Right atrium auricular region (tissue), 2 donors: ENCODE data around the gene MYL7. TPM values are rescaled to one million over a fixed set of nuclear protein-coding genes. Genes with fewer than 3 reads are reported as not detected.

Experiments
- DNase-seq: peaks from one replicate; pipeline ENCODE4 v3.0.0-alpha.2; 2019; ENCODE audit warnings: low spot score
- H3K27ac ChIP-seq, 2 donors: fragments of 200-600 bp; sonication (generic); 1 replicate in 1 of 2; 2 replicates in 1 of 2; pipeline ENCODE4 v1.5.1; 2016 to 2019
- H3K27me3 ChIP-seq, 2 donors: fragments of 200-600 bp; sonication (generic); one replicate each; pipeline versions ENCODE4 v1.5.1 to v1.6.0; 2017 to 2019
- H3K36me3 ChIP-seq: fragments of 200-600 bp; sonication (generic); one replicate; pipeline ENCODE4 v1.5.1; 2016
- H3K4me1 ChIP-seq, 2 donors: fragments of 200-600 bp; sonication (generic); one replicate each; pipeline versions ENCODE4 v1.5.1 to v1.6.0; 2017 to 2019
- H3K4me3 ChIP-seq, 2 donors: fragments of 200-600 bp; sonication (generic); 1 replicate in 1 of 2; 2 replicates in 1 of 2; pipeline ENCODE4 v1.5.1; 2017 to 2019; ENCODE audit warnings: mild to moderate bottlenecking in 1 of 2, moderate library complexity in 1 of 2
- H3K9me3 ChIP-seq, 2 donors: fragments of 200-600 bp; sonication (generic); one replicate each; pipeline ENCODE4 v1.5.1; 2019
- total RNA-seq, 2 donors: library from RNA; depleted of rRNA; stranded (reverse); fragments of >200 nt; gene quantifications; one replicate each; pipeline ENCODE4 v1.1.0, GENCODE V29; 2016
- TF ChIP-seq, protein P1 (sequence below), 2 donors: fragments of 200-600 bp; sonication (generic); IDR thresholded peaks; one replicate each; pipeline ENCODE4 v1.5.1; 2019; ENCODE audit warnings: antibody characterized with exemption in 2 of 2

MYL7 gene
- total RNA-seq, 2 donors from 2014 or later: 17,339 to 49,235 TPM

DNA sequence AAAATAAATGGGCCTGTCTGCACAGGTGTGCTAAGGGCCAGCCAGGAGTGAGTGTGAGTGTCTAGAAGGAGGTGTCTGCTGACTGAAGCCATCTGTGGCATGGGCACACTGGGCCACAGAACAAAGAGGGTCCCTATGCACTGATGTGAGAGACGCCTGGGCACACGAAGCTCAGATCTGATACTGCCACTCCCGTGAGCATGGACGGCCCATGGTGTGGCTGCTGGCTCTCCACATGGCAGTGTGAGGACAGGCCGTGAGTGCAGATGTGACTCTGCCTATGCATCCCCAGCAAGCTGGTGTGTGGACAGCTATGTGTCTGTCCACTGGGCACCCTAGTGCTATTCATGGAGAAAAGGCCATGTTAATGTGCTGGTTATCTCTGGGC is 12.8 kb upstream of the MYL7 start:
- Histone ChIP-seq H3K27me3 (no peaks in the 10 kb centered on the region), H3K4me1 (no peaks in the 10 kb centered on the region), H3K27ac (no peak overlapping the region), H3K9me3 (no peaks in the 10 kb centered on the region), H3K4me3 (no peak overlapping the region), H3K36me3 (no peaks in the 10 kb centered on the region)
- no peak for DNase-seq
- TF ChIP-seq, protein P1, sequence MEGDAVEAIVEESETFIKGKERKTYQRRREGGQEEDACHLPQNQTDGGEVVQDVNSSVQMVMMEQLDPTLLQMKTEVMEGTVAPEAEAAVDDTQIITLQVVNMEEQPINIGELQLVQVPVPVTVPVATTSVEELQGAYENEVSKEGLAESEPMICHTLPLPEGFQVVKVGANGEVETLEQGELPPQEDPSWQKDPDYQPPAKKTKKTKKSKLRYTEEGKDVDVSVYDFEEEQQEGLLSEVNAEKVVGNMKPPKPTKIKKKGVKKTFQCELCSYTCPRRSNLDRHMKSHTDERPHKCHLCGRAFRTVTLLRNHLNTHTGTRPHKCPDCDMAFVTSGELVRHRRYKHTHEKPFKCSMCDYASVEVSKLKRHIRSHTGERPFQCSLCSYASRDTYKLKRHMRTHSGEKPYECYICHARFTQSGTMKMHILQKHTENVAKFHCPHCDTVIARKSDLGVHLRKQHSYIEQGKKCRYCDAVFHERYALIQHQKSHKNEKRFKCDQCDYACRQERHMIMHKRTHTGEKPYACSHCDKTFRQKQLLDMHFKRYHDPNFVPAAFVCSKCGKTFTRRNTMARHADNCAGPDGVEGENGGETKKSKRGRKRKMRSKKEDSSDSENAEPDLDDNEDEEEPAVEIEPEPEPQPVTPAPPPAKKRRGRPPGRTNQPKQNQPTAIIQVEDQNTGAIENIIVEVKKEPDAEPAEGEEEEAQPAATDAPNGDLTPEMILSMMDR (IDR thresholded peaks at IDR 0.05): no peak

DNA sequence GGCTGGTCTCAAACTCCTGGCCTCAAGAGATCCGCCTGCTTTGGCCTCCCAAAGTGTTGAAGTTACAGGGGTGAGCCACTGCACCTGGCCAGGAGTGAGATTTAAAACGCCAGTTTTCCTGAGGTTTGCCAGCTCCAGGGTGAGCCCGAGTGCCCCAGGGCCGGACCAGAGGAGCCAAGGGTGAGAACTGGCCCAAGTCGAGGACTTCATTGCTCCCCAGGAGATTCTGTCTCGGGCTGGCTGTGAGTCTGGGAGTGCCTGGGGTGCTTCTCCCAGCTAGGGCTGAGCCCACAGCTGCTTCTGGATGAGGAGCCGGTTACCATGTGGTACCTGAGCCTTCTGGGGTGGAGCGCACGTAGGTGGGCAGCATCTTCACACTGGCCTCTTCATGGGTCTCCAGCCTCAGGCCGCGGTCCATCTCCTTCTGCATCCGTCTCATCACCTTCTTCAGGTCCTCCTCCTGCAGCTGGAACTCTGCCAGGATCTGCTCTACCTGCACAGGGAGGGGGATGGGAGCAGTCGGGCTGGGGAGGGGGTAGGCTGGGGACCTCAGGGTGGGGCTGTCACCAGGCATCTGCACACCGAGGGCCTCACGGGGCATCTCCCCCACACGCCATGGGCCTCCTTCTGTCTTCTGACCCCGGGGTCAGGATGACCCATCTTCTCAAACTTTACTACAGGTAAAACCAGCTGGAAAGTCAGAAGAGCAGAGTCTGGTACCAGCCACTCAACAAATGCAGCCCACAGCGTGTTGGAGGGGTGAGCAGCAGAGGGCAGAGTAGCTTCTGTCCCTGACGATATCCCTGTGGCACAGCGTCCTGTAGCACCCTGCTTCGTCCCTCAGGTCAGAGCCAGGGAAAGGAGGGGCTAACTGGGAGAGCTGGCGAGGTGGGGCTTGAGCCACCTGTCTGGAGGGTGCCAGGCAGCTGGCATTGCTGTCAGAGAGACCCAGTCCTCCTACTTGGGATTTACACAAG is 12.1 kb upstream of the MYL7 start:
- Histone ChIP-seq H3K27ac (no peak overlapping the region), H3K27me3 (no peaks in the 10 kb centered on the region), H3K4me1 (no peaks in the 10 kb centered on the region), H3K4me3 (no peak overlapping the region), H3K9me3 (no peaks in the 10 kb centered on the region), H3K36me3 (no peaks in the 10 kb centered on the region)
- TF ChIP-seq, protein P1 (IDR thresholded peaks at IDR 0.05): peak in 1 of 2 donors; percentile 30
- no peak for DNase-seq

DNA sequence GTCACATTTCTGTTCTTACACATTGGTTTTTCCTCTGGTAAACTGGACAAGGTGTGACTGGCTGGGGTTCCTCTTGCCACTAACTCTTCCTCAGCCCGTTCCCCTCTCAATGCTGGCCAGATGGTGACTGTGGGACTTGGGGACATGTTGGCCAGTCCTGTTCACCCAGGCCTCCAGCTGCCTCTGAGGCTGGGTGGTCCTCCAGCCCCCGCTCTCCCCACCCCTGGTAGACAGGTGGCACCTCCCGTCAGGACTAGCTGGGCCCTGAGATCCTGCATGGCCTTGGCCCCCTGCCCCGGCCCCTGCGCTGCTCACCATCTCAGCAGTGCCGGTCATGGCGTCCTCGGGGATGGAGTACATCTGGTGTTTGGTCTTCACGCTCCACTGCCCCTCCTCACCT is 10.8 kb upstream of the MYL7 start:
- Histone ChIP-seq H3K4me3 (no peak overlapping the region), H3K36me3 (no peaks in the 10 kb centered on the region), H3K4me1 (no peaks in the 10 kb centered on the region), H3K9me3 (no peaks in the 10 kb centered on the region), H3K27me3 (no peaks in the 10 kb centered on the region), H3K27ac (no peak overlapping the region)
- no peak for DNase-seq
- TF ChIP-seq, protein P1 (IDR thresholded peaks at IDR 0.05): no peak

DNA sequence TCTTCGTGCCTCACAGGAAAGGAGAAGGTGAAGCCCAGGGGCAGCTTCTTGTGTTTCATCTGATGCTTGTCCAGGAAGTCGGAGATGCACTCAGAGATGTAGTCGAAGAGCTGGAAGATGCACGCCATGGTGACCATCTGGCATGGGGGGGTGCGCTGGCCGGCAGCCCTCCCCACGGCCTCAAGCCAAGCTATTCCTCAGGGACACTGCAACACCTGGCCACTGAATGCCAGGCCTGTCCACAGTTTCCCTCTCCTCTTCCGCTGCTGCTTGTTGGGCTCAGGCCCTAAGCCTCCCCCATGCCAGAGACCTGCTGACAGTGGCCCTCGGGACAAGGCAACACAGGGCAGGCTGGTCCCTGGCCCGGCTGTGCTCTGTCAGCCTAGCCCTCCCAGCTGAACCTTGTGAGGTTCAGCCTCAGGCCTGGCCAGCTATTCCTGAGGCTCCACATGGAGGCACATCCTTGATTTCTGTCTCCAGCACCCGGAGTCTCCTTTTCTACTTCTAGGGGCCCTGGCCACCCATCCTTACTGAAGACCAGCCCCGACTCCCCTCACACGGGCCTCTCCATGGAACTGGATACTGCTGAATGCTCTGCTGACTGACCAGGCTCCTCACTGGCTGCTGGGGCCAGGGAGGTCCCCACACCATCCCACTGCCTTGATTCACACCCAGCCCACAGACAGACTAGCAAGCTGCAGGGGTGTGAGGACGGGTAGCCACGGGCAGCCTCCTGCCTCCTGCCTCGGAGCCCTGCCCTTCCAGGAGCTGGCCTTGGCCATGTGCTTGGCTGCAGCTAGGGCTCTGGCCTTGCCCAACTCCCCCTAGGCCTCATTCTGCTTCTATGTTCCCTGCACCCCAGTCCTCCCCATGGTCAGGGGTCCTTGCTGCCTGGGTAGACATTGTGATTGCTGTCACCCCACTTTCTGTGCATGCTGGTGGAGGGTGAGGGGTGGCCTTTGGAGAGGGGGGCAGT is 10.1 kb upstream of the MYL7 start:
- no peak for DNase-seq
- TF ChIP-seq, protein P1 (IDR thresholded peaks at IDR 0.05): no peak
- Histone ChIP-seq H3K27me3 (no peaks in the 10 kb centered on the region), H3K36me3 (no peaks in the 10 kb centered on the region), H3K4me3 (no peak overlapping the region), H3K4me1 (peaks cover 0 to 7% of the 10 kb centered on the region in 2 donors), H3K27ac (no peak overlapping the region), H3K9me3 (no peaks in the 10 kb centered on the region)

DNA sequence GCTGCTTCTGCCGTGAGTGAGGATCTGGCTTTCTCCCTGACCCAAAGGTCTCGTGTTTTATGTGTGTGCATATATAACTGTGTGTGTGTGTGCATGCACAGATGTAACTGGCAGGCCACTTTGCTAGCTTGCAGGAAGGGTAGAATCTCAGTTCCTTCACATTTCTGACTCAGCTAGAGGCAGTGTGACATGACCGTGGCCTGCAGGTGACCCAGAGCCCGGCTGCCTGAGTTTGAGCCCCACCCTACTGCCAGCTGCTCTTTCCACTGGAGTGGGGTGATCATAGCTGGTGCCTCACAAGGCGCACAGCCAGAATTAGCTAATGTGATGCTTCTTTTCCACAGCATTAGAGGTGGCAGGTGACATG is 9.3 kb upstream of the MYL7 start:
- Histone ChIP-seq H3K4me1 (peaks cover 0 to 15% of the 10 kb centered on the region in 2 donors), H3K27me3 (no peaks in the 10 kb centered on the region), H3K27ac (no peak overlapping the region), H3K9me3 (no peaks in the 10 kb centered on the region), H3K36me3 (no peaks in the 10 kb centered on the region), H3K4me3 (no peak overlapping the region)
- TF ChIP-seq, protein P1 (IDR thresholded peaks at IDR 0.05): no peak
- no peak for DNase-seq
